ENCODE data around the gene DNAI7.

DNAI7 gene

DNA sequence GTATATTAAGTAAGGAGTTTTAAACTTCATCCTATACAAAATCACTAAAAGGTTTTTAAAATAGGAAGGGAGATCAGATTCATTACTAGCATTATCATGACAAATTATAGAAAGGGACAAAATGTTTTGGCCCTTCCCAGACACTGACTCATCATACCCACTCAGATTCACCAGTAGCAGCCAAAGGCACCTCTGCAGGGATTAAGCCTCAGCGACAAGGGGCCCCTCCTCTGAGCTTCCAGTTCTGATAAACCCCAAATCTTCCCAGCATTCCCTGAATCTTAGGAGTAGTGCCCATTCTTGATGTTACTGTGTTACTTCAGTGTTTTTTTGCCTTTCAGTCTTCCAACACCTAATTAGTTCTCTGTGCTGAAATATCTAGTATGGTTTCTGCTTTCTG lies 41.2 kb upstream of the DNAI7 start:
- no peak overlapping the region for H3K4me3 ChIP-seq (ENCODE audit: low read length)
- DNase-seq (ENCODE audit: low read depth) = peak; percentile 21
- TF ChIP-seq, protein P1, sequence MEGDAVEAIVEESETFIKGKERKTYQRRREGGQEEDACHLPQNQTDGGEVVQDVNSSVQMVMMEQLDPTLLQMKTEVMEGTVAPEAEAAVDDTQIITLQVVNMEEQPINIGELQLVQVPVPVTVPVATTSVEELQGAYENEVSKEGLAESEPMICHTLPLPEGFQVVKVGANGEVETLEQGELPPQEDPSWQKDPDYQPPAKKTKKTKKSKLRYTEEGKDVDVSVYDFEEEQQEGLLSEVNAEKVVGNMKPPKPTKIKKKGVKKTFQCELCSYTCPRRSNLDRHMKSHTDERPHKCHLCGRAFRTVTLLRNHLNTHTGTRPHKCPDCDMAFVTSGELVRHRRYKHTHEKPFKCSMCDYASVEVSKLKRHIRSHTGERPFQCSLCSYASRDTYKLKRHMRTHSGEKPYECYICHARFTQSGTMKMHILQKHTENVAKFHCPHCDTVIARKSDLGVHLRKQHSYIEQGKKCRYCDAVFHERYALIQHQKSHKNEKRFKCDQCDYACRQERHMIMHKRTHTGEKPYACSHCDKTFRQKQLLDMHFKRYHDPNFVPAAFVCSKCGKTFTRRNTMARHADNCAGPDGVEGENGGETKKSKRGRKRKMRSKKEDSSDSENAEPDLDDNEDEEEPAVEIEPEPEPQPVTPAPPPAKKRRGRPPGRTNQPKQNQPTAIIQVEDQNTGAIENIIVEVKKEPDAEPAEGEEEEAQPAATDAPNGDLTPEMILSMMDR (IDR thresholded peaks at IDR 0.05; ENCODE audit: insufficient read depth, low read depth, low read length, missing control alignments) = no peak

DNA sequence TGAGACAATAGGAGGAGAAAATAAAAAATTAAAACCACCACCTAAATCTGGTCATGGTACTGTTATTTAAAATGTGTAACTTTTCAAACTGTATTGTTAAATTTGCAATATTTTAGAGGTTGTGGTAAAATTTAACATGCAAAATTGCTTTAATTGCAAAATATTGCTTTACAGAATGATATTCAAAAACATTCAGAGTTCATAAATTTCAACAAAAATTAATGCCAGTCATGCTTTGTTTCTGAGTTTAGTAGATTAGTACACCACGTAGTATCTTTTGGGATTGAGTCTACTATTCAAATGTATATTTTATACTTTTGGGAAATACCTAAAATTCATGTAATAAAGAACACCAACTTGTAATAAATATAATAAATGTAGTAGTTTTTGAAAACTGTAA lies 18.4 kb upstream of the DNAI7 start:
- no peak overlapping the region for H3K4me3 ChIP-seq (ENCODE audit: low read length)
- TF ChIP-seq, protein P1 (IDR thresholded peaks at IDR 0.05; ENCODE audit: insufficient read depth, low read depth, low read length, missing control alignments) = no peak
- DNase-seq (ENCODE audit: low read depth) = no peak

DNA sequence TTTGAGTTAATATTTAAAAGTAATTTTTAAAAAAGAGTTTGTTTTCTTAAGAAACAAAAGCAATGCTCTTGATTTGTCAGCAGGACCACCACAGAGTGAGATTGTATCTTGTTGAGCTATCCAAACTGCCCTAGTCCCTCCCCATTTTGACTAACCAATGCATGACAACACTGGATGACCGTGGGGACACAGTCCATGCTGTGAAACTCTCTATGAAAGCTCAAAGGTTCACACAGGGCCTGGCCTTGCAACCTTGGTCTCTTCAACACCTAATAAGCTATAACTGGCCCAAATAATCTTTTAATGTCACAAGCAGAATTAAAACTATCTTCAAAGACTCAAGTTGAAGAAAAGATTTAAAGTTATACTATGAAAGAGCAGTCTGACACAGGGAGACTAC lies 13.6 kb upstream of the DNAI7 start:
- H3K4me3 ChIP-seq (ENCODE audit: low read length) = no peak overlapping the region
- TF ChIP-seq, protein P1 (IDR thresholded peaks at IDR 0.05; ENCODE audit: insufficient read depth, low read depth, low read length, missing control alignments) = no peak
- DNase-seq (ENCODE audit: low read depth) = no peak

DNA sequence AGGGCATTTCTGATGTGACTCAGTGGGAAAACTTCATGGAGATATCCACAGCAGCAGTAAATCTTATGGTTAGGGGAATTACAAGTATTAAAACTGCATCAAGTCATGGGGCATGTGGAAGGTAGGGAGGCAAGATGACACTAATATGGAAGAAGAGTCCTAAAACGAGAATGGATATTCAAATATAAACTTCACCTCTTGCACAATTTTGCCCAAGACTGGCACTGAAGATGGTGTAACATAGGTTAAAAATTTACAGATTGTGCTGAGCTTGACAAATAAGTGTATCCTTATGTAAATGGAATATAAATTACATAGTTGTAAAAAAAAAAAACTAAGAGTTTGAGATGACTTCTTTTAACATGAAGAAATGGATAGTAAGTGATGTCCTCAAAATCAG lies 12.9 kb upstream of the DNAI7 start:
- no peak for DNase-seq (ENCODE audit: low read depth)
- TF ChIP-seq, protein P1 (IDR thresholded peaks at IDR 0.05; ENCODE audit: insufficient read depth, low read depth, low read length, missing control alignments) = no peak
- H3K4me3 ChIP-seq (ENCODE audit: low read length) = no peak overlapping the region

DNA sequence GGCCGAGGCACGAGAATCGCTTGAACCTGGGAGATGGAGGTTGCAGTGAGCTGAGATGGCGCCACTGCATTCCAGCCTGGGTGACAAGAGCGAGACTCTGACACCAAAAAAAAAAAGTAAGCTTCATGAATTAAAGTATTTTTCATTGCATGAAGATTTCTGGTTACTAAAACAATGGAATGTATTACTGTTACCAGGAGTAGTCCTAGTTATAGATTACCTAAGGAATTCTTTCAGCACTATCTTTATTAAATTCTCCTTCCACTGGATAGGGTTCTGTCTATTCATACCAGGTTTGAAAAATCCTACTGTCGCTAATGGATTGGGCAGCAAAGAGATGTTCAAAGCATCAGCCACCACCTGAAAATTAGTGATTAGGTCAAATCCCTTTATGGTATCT lies 12.5 kb upstream of the DNAI7 start:
- TF ChIP-seq, protein P1 (IDR thresholded peaks at IDR 0.05; ENCODE audit: insufficient read depth, low read depth, low read length, missing control alignments) = no peak
- H3K4me3 ChIP-seq (ENCODE audit: low read length) = no peak overlapping the region
- no peak for DNase-seq (ENCODE audit: low read depth)

DNA sequence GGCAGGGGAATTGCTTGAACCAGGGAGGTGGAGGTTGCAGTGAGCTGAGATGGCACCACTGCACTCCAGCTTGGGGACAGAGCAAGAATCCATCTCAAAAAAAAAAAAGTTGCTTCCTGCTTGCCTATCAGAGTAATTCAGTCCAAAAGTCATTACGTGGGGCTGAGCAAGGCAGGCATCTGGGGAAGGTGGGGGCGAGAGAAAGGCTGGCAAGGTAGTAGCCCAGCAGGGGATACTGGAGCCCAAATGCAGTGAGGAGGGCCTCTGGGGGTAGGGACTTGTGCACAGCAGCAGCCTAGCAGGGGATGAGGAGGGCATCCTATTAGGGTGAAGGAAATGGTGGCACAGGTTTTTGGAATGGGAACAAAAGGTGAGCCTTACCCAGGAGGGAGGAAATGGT lies 7.2 kb upstream of the DNAI7 start:
- TF ChIP-seq, protein P1 (IDR thresholded peaks at IDR 0.05; ENCODE audit: insufficient read depth, low read depth, low read length, missing control alignments) = no peak
- DNase-seq (ENCODE audit: low read depth) = no peak
- H3K4me3 ChIP-seq (ENCODE audit: low read length) = no peak overlapping the region

DNA sequence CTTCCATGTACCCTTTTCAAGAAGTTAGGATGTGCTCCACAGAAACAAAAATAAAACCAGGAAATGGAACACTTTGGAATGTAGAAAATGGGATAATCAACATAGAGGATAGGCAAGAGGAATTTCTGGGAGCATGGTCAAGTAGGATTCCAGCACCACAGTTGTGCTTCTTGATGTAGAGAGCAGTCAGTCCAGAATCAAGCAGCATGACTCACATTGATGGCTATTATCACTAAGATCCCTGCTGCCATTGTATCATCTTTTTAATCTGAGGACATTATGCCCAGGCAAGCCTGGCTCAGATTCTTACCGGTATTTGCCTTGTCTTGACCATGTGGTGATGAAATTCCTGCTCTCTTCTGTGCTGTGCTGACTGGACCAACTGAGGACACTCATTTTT lies 5.7 kb upstream of the DNAI7 start:
- peak; percentile 66 for DNase-seq (ENCODE audit: low read depth)
- H3K4me3 ChIP-seq (ENCODE audit: low read length) = no peak overlapping the region
- TF ChIP-seq, protein P1 (IDR thresholded peaks at IDR 0.05; ENCODE audit: insufficient read depth, low read depth, low read length, missing control alignments) = no peak
